Measurements from ENCODE around the gene XK.

DNA sequence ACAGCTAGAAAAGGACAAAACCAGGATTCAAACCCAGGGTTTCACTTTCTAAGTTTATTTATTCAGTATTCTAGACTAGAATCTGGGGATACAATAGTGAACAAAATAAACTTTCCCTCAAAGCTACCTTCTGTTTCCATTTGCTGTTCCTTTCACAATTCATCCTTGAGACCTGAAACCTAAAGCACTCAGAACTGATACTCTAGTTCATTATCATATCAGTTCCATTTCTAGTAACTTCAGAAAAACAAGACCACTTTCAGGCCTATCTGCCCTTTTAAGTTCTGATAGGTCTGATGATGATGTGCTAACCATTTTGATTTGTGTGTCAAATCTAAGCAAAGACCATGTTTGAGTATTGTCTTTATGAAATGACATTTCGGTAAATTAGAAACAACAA, 7.8 kb upstream of the XK start:
- TF ChIP-seq, protein P1, sequence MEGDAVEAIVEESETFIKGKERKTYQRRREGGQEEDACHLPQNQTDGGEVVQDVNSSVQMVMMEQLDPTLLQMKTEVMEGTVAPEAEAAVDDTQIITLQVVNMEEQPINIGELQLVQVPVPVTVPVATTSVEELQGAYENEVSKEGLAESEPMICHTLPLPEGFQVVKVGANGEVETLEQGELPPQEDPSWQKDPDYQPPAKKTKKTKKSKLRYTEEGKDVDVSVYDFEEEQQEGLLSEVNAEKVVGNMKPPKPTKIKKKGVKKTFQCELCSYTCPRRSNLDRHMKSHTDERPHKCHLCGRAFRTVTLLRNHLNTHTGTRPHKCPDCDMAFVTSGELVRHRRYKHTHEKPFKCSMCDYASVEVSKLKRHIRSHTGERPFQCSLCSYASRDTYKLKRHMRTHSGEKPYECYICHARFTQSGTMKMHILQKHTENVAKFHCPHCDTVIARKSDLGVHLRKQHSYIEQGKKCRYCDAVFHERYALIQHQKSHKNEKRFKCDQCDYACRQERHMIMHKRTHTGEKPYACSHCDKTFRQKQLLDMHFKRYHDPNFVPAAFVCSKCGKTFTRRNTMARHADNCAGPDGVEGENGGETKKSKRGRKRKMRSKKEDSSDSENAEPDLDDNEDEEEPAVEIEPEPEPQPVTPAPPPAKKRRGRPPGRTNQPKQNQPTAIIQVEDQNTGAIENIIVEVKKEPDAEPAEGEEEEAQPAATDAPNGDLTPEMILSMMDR (conservative IDR thresholded peaks at IDR 0.05; ENCODE audit: low read depth in 2 of 2), result no peak
- no peak for TF ChIP-seq POLR2AphosphoS5 (IDR thresholded peaks at IDR 0.05; ENCODE audit: low read depth)
- no peak for TF ChIP-seq STAT1 (IDR thresholded peaks at IDR 0.05; ENCODE audit: unreplicated experiment)
- no peak for TF ChIP-seq EZH2phosphoT487 (IDR thresholded peaks at IDR 0.05; ENCODE audit: unreplicated experiment)
- TF ChIP-seq, protein P2, sequence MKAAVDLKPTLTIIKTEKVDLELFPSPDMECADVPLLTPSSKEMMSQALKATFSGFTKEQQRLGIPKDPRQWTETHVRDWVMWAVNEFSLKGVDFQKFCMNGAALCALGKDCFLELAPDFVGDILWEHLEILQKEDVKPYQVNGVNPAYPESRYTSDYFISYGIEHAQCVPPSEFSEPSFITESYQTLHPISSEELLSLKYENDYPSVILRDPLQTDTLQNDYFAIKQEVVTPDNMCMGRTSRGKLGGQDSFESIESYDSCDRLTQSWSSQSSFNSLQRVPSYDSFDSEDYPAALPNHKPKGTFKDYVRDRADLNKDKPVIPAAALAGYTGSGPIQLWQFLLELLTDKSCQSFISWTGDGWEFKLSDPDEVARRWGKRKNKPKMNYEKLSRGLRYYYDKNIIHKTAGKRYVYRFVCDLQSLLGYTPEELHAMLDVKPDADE (IDR thresholded peaks at IDR 0.05), result no peak
- no peak for TF ChIP-seq JUNB (IDR thresholded peaks at IDR 0.05; ENCODE audit: unreplicated experiment)
- no peak for TF ChIP-seq ZNF331 (CRISPR knock-in tag; IDR thresholded peaks at IDR 0.05; ENCODE audit: low read depth)

All from GM23338 (cell line).